Measurements from ENCODE around the gene LRMDA.

- TF ChIP-seq POLR2A (IDR thresholded peaks at IDR 0.05; ENCODE audit: borderline replicate concordance, extremely low read depth, insufficient read depth, insufficient read length): no peak
- no peak for TF ChIP-seq POLR2AphosphoS5 (IDR thresholded peaks at IDR 0.05; ENCODE audit: low read depth, low read length)
- TF ChIP-seq EZH2phosphoT487 (IDR thresholded peaks at IDR 0.05; ENCODE audit: borderline replicate concordance): no peak
- no peak for TF ChIP-seq EZH2 (IDR thresholded peaks at IDR 0.05)
These were observed 771.4 kb downstream of the LRMDA start for GRCh38 chr10:76202777-76203176.

Data from HCT116 (cell line).